Pancreas (tissue), 10 donors: ENCODE data around the gene ZBTB24. TPM values are rescaled to one million over a fixed set of nuclear protein-coding genes. Genes with fewer than 3 reads are reported as not detected.

Source experiments
- ATAC-seq, 4 donors: fragments of 200-7000 bp; cut with Tn5 transposase; one replicate each; pipeline versions ENCODE4 v1.8.0 to v1.9.1; 2020; ENCODE audit warnings: mild to moderate bottlenecking in 4 of 4, moderate library complexity in 4 of 4
- DNase-seq, 6 donors: peaks; one replicate each; pipeline ENCODE4 v3.0.0-alpha.2; 2020
- FAIRE-seq: peaks from 2 replicates; lab custom pipeline; 2012; peaks lifted over from hg19 to GRCh38; lab: Jason Lieb, UNC
- H3K27ac ChIP-seq, 4 donors: fragments of 200-600 bp; sonication (generic); 1 replicate in 3 of 4; 2 replicates in 1 of 4; pipeline versions ENCODE4 v1.5.0 to v1.8.0; 2020
- H3K27me3 ChIP-seq, 4 donors: fragments of 200-600 bp; one replicate each; pipeline ENCODE4 v1.8.0; 2021
- H3K36me3 ChIP-seq, 3 donors: fragments of 200-600 bp; sonication (generic) in 1 of 3; one replicate each; pipeline versions ENCODE4 v1.5.0 to v1.8.0; 2020 to 2021
- H3K4me1 ChIP-seq, 3 donors: fragments of 200-600 bp; one replicate each; pipeline ENCODE4 v1.8.0; 2021
- H3K4me3 ChIP-seq, 4 donors: fragments of 200-600 bp; sonication (generic) in 2 of 4; one replicate each; pipeline versions ENCODE4 v1.5.0 to v1.8.0; 2020 to 2021
- H3K9me3 ChIP-seq, 4 donors: fragments of 200-600 bp; one replicate each; pipeline ENCODE4 v1.8.0; 2021
- WGBS, 2 donors: extraction: QIAGEN DNeasy Blood & Tissue Kit; methylation state at CpG; one replicate each; pipeline ENCODE4 v1.1.7; 2013; 5-methylcytosine and 5-hydroxymethylcytosine counted together
- intact Hi-C, 3 donors: fragments of 100-400 bp; cut with DNase I; formaldehyde crosslinking; loops; one replicate each; pipeline versions ENCODE4 v1.11.1 to v1.14.2; 2022
- polyA plus RNA-seq, 2 donors: library from polyadenylated mRNA; stranded (reverse); fragments of 200-250 nt; gene quantifications; one replicate each; pipeline ENCODE4 v1.2.3, GENCODE V29; 2013
- total RNA-seq, 6 donors: library from RNA; stranded (reverse); fragmentation: NEBNext Ultra II Directional in 4 of 6; extraction: Animal tissue kit (Norgen Biotek cat#: 25700) in 4 of 6; gene quantifications; one replicate each; pipeline versions ENCODE4 v1.2.1 to v1.2.4, GENCODE V29; 2021 to 2023
- TF ChIP-seq, protein P1 (sequence below), 4 donors: fragments of 200-600 bp; sonication (generic) in 3 of 4; IDR thresholded peaks; one replicate each; pipeline versions ENCODE4 v1.5.0 to v1.8.0; 2021; ENCODE audit warnings: antibody characterized with exemption in 4 of 4
- donor health status: healthy with polysubstance abuse.
- donor health status: DM: no; HTN: no; CAD: no; lungs with moderate emphysema.
- donor health status: DM: no; HTN: no; CAD: no.
- donor health status: control.
- donor health status: control.
- donor health status: Bipolar disorder and iron deficiency.
- donor health status: DM: yes; HTN: yes; CAD: no.
- donor health status: DM: no; HTN: no; CAD: no.
- donor health status: DM: no; HTN: no; CAD: no.
- donor health status: DM: yes; HTN: yes; CAD: no.

Gene ZBTB24
- total and polyA plus RNA-seq, 8 donors: 2.2 to 4.3 (median 2.8) TPM

DNA sequence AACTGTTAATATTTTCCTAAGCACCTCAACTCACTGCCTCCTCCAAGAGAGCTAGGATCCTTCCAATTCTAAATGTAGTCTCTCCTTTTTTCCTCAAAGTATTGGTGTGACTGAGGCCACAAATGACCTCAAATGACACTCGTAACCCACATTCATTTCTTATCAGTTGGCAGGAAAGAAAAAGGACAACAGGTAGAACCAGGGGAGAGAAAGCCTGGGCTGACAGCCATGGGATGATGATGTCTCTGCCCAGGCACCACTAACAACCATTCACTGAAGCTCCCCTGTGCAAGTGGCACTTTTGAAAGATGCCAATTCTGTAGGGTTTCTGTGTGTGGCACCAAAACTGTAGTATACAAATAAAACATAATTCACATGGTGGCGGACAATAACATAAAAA, 7.4 kb downstream of the ZBTB24 start:
- no peak overlapping the region for H3K27ac ChIP-seq
- no peak for FAIRE-seq

DNA sequence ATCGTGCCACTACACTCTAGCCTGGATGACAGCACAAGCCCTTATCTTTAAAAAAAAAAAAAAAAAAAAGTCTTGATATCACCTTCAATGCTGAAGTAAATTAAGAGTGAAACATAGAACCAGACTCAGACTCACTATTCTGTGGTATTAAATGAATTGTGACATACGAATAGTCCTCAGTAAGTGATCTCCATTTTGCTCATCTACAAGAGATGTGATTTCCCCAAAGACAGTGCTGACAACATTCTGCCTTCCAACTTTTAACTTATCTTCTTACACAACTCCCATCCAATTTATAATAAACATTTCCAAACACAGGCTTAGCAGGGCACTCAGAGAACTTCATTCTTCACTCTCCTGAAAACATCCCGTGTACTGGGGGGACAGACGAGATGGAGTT, 8.0 kb downstream of the ZBTB24 start:
- TF ChIP-seq, protein P1, sequence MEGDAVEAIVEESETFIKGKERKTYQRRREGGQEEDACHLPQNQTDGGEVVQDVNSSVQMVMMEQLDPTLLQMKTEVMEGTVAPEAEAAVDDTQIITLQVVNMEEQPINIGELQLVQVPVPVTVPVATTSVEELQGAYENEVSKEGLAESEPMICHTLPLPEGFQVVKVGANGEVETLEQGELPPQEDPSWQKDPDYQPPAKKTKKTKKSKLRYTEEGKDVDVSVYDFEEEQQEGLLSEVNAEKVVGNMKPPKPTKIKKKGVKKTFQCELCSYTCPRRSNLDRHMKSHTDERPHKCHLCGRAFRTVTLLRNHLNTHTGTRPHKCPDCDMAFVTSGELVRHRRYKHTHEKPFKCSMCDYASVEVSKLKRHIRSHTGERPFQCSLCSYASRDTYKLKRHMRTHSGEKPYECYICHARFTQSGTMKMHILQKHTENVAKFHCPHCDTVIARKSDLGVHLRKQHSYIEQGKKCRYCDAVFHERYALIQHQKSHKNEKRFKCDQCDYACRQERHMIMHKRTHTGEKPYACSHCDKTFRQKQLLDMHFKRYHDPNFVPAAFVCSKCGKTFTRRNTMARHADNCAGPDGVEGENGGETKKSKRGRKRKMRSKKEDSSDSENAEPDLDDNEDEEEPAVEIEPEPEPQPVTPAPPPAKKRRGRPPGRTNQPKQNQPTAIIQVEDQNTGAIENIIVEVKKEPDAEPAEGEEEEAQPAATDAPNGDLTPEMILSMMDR (IDR thresholded peaks at IDR 0.05): no peak
- intact Hi-C loops: no loop called here
- FAIRE-seq: no peak
- no peaks in the 10 kb centered on the region for H3K9me3 ChIP-seq
- DNase-seq: no peak
- H3K27ac ChIP-seq: no peak overlapping the region
- WGBS, 2 donors: 76 to 85% methylated on average over 4 of the region's 4 CpGs
- no peak overlapping the region for H3K4me3 ChIP-seq
- no peak for ATAC-seq
- no peaks in the 10 kb centered on the region for H3K27me3 ChIP-seq
- peaks cover 0 to 32% (median 3%) of the 10 kb centered on the region in 3 donors for H3K36me3 ChIP-seq
- peaks cover under 1 to 27% (median 4%) of the 10 kb centered on the region in 3 donors for H3K4me1 ChIP-seq

More for the DNA sequence above, 7.4 kb downstream of the ZBTB24 start:
- H3K27me3 ChIP-seq: no peaks in the 10 kb centered on the region
- no peak overlapping the region for H3K4me3 ChIP-seq
- WGBS, 2 donors: 48 to 57% methylated on average over 2 of the region's 2 CpGs
- no peaks in the 10 kb centered on the region for H3K9me3 ChIP-seq
- TF ChIP-seq, protein P1 (IDR thresholded peaks at IDR 0.05): no peak
- no peak for DNase-seq
- peaks cover 0 to 26% (median 3%) of the 10 kb centered on the region in 3 donors for H3K36me3 ChIP-seq
- ATAC-seq: peak in 3 of 4 donors; percentile 48 to 80 (median 76)
- peaks cover 4 to 33% (median 5%) of the 10 kb centered on the region in 3 donors for H3K4me1 ChIP-seq
- intact Hi-C loops: no loop called here

DNA sequence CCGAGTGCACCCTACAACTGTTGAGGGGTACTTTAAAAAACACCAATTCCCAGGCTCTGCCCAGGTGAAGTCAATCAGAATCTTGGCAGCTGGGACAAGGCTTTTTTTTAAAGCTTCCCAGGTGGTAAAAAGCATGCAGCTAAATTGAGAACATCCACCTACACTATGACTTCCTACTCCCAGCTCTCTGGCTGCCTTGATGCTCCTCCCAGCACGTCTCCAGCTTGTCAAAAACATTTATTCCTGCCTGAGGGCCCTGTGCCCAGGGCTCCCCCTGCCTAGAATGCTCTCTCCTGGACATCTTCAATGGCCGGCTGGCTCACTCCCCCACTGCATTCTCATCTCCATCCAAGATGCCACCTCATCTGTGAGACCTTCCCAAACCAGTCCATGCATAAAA, 9.9 kb downstream of the ZBTB24 start:
- H3K36me3 ChIP-seq: peaks cover 0 to 33% (median 3%) of the 10 kb centered on the region in 3 donors
- H3K27me3 ChIP-seq: no peaks in the 10 kb centered on the region
- ATAC-seq: no peak
- peaks cover 0 to 11% (median 0%) of the 10 kb centered on the region in 3 donors for H3K4me1 ChIP-seq
- TF ChIP-seq, protein P1 (IDR thresholded peaks at IDR 0.05): no peak
- no peak overlapping the region for H3K4me3 ChIP-seq
- H3K27ac ChIP-seq: no peak overlapping the region
- FAIRE-seq: no peak
- WGBS, 2 donors: 92% methylated on average over 3 of the region's 3 CpGs
- no peaks in the 10 kb centered on the region for H3K9me3 ChIP-seq
- intact Hi-C loops: no loop called here
- DNase-seq: no peak

DNA sequence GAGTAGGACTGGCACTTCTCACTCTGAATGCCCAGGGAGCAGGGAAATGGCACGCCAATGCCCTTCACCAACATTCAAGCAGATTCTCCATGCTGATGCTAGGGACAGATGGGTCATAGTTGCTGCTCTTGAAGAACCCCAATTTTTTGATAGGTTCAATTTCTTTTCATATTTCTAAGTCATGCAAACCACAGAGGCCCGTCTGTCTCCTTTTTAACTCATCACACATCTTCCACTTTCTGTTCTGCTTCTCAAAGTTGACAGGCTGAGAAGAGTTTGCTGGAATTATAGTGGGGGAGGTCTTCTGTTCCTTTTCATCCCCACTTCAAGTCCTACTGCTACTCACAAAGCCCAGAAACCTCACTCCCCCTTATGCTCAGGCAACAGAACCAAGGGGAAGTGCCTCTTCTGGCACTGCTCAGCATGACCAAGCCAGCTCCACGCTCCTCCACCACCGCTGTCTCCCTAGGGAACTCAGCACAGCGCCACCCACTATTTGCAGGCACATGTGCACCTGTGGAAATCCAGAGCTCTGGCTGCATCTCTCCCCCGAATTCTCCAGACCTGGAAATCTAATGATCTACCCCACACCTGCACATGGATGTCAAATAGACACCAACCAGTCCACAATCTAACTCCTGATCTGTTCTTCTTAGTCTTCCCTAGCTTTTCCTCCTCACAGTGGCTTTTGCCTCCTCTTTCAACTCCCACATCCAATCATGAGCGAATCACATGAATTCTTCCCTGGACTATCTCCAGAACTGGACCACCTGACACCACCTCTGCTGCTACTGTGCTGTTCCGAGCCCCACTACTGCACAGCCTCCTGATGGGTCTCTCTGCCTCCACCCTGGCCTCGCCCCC, 10.7 kb downstream of the ZBTB24 start:
- Histone ChIP-seq H3K36me3 (peaks cover 0 to 33% (median 4%) of the 10 kb centered on the region in 3 donors), H3K27me3 (no peaks in the 10 kb centered on the region), H3K9me3 (no peaks in the 10 kb centered on the region), H3K4me1 (peaks cover 0 to 6% (median 0%) of the 10 kb centered on the region in 3 donors), H3K4me3 (no peak overlapping the region), H3K27ac (no peak overlapping the region)
- FAIRE-seq: no peak
- intact Hi-C loops: no loop called here
- WGBS, 2 donors: 96 to 98% methylated on average over 9 of the region's 9 CpGs
- TF ChIP-seq, protein P1 (IDR thresholded peaks at IDR 0.05): no peak
- no peak for DNase-seq
- no peak for ATAC-seq
